Gastroesophageal sphincter (tissue), 4 donors: Measurements from ENCODE around the gene CTXND1. TPM values are rescaled to one million over a fixed set of nuclear protein-coding genes. Genes with fewer than 3 reads are reported as not detected.

ENCODE experiments used
- ATAC-seq: fragments of 150-250 bp; one replicate; pipeline ENCODE4 v1.9.1; 2016; ENCODE audit warnings: mild to moderate bottlenecking, moderate library complexity
- H3K27ac ChIP-seq, 4 donors: fragments of 200-600 bp; sonication (generic) in 3 of 4; 1 replicate in 3 of 4; 2 replicates in 1 of 4; pipeline ENCODE4 v1.5.1; 2016 to 2019
- H3K27me3 ChIP-seq: fragments of 200-600 bp; sonication (generic); one replicate; pipeline ENCODE4 v1.5.1; 2019
- H3K36me3 ChIP-seq, 2 donors: fragments of 200-600 bp; sonication (generic); one replicate each; pipeline ENCODE4 v1.5.1; 2019; ENCODE audit warnings: control low read depth in 1 of 2
- H3K4me1 ChIP-seq, 3 donors: fragments of 200-600 bp; sonication (generic); 1 replicate in 2 of 3; 2 replicates in 1 of 3; pipeline ENCODE4 v1.5.1; 2016 to 2019; ENCODE audit warnings: control low read depth in 2 of 3
- H3K4me3 ChIP-seq, 2 donors: fragments of 200-600 bp; sonication (generic); one replicate each; pipeline ENCODE4 v1.5.1; 2019; ENCODE audit warnings: mild to moderate bottlenecking in 1 of 2, moderate library complexity in 1 of 2
- H3K9me3 ChIP-seq, 3 donors: fragments of 200-600 bp; sonication (generic); one replicate each; pipeline ENCODE4 v1.5.1; 2017 to 2019; ENCODE audit warnings: control low read depth in 2 of 3
- CTCF ChIP-seq, 4 experiments: fragments of 200-600 bp in 2 of 4; fragments of 450-650 bp in 2 of 4; sonication (generic) in 1 of 4; IDR thresholded peaks; one replicate each; pipeline ENCODE4 v1.5.1; 2017 to 2019; ENCODE audit warnings: antibody characterized with exemption in 4 of 4, mild to moderate bottlenecking in 2 of 4, moderate library complexity in 2 of 4
- EP300 ChIP-seq: sonication (generic); formaldehyde crosslinking; IDR thresholded peaks from one replicate; pipeline ENCODE4 v1.6.1; 2017; ENCODE audit warnings: antibody characterized with exemption, mild to moderate bottlenecking
- POLR2A ChIP-seq, 2 donors: fragments of 450-650 bp; IDR thresholded peaks; one replicate each; pipeline ENCODE4 v1.6.1; 2017; ENCODE audit warnings: antibody characterized with exemption in 2 of 2, mild to moderate bottlenecking in 2 of 2, moderate library complexity in 1 of 2
- POLR2AphosphoS5 ChIP-seq: sonication (generic); formaldehyde crosslinking; IDR thresholded peaks from one replicate; pipeline ENCODE4 v1.6.1; 2017; ENCODE audit warnings: antibody characterized with exemption
- WGBS, 2 donors: methylation state at CpG; one replicate each; pipeline ENCODE4 v1.1.5; 2018; ENCODE audit warnings: low coverage in 1 of 2; 5-methylcytosine and 5-hydroxymethylcytosine counted together
- total RNA-seq, 4 donors: library from RNA; depleted of rRNA; stranded (reverse); fragments of >200 nt; gene quantifications; one replicate each; pipeline ENCODE4 v1.1.0, GENCODE V29; 2016

The CTXND1 gene
- total RNA-seq, 4 donors from 2014 or later, result 0.27 to 0.85 (median 0.75) TPM

- peaks cover 89% of the 10 kb centered on the region for H3K27me3 ChIP-seq
- H3K4me1 ChIP-seq, result peaks cover 0 to 16% (median 5%) of the 10 kb centered on the region in 3 donors
- H3K36me3 ChIP-seq, result no peaks in the 10 kb centered on the region
- no peak for TF ChIP-seq POLR2A (IDR thresholded peaks at IDR 0.05)
- peak overlapping the region in 1 of 2 donors; percentile 52 for H3K4me3 ChIP-seq
- WGBS, 2 donors, result 46 to 55% methylated on average over 16 to 20 of the region's 20 CpGs
- no peaks in the 10 kb centered on the region for H3K9me3 ChIP-seq
- no peak for ATAC-seq
- H3K27ac ChIP-seq, result peak overlapping the region in 2 of 4 donors; percentile 61 to 73
These were observed 1.2 kb downstream of the CTXND1 start for GRCh38 chr15:80250614-80251427.

DNA sequence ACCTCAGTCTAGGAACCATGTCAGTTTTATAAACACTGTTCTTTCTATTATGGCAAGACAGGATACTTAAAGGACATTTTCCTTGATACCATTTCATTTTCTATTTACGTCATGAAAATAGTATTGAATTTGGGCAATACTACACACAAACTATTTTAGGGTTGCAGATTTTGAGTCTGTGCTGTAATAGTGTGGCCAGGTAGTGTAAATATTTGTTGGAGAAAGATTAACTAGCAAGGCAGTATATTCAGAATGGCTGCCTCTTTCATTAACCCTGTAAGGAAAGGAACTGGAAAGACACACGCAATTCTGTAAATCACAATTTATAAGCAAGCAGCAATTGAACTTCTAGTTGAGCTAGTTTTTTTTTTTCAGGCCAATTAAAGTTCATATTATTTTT lies 2.0 kb downstream of the CTXND1 start:
- no peak overlapping the region for H3K27ac ChIP-seq
- TF ChIP-seq EP300, result no peak
- no peak for TF ChIP-seq POLR2A (IDR thresholded peaks at IDR 0.05)
- TF ChIP-seq POLR2AphosphoS5, result no peak
- TF ChIP-seq CTCF (IDR thresholded peaks at IDR 0.05), result no peak
- H3K4me1 ChIP-seq, result peaks cover 0 to 16% (median 5%) of the 10 kb centered on the region in 3 donors

GRCh38 chr15:80247320-80247719 lies 4.7 kb downstream of the CTXND1 start:
- no peak for TF ChIP-seq POLR2A (IDR thresholded peaks at IDR 0.05)
- TF ChIP-seq EP300, result no peak
- TF ChIP-seq CTCF (IDR thresholded peaks at IDR 0.05), result no peak
- no peak for TF ChIP-seq POLR2AphosphoS5
- Histone ChIP-seq H3K9me3 (no peaks in the 10 kb centered on the region), H3K4me3 (no peak overlapping the region), H3K27ac (peak overlapping the region in 1 of 4 donors; percentile 35), H3K4me1 (peaks cover 0 to 13% (median 5%) of the 10 kb centered on the region in 3 donors), H3K27me3 (peaks cover 90% of the 10 kb centered on the region), H3K36me3 (no peaks in the 10 kb centered on the region)
- ATAC-seq, result no peak
- WGBS, 2 donors, result 30% methylated on average over 1 of the region's 1 CpG; no CpG with 5 or more reads in 1 of the 2 donors

More for the DNA sequence above, 2.0 kb downstream of the CTXND1 start:
- Histone ChIP-seq H3K36me3 (no peaks in the 10 kb centered on the region), H3K27me3 (peaks cover 91% of the 10 kb centered on the region), H3K9me3 (no peaks in the 10 kb centered on the region), H3K4me3 (no peak overlapping the region)
- no peak for ATAC-seq
- 30 to 51% methylated on average over 2 of the region's 2 CpGs for WGBS, 2 donors

DNA sequence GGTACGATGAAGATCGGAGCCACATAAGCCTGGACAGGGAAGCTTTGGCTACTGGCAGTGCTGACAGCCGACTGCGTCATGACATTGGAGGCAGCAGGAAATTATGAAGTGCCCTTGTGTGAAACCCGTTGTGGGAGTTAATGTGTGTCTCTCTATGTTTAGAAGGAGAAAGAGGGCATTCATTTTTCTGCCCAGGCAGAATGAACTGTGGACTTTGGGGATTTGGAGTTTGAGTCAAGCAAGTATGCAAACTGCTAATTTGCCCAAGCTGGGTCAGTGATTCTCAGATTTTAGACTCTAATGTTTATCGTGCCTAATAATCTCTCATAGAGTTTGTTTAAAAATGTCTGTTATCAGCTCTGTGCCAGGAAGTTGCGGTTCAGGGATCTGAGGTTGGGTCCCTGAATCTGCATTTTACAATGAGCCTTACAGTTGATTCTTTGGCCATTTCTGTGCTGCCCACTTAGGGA lies 5.6 kb downstream of the CTXND1 start:
- 33 to 50% methylated on average over 7 of the region's 7 CpGs for WGBS, 2 donors
- TF ChIP-seq POLR2A (IDR thresholded peaks at IDR 0.05) (no peak), POLR2AphosphoS5 (no peak), CTCF (IDR thresholded peaks at IDR 0.05) (no peak), EP300 (no peak)
- ATAC-seq, result no peak
- H3K27ac ChIP-seq, result peak overlapping the region in 1 of 4 donors; percentile 35
- H3K4me3 ChIP-seq, result no peak overlapping the region
- H3K9me3 ChIP-seq, result no peaks in the 10 kb centered on the region
- H3K27me3 ChIP-seq, result peaks cover 90% of the 10 kb centered on the region
- H3K36me3 ChIP-seq, result no peaks in the 10 kb centered on the region
- H3K4me1 ChIP-seq, result peaks cover 0 to 4% (median 1%) of the 10 kb centered on the region in 3 donors

DNA sequence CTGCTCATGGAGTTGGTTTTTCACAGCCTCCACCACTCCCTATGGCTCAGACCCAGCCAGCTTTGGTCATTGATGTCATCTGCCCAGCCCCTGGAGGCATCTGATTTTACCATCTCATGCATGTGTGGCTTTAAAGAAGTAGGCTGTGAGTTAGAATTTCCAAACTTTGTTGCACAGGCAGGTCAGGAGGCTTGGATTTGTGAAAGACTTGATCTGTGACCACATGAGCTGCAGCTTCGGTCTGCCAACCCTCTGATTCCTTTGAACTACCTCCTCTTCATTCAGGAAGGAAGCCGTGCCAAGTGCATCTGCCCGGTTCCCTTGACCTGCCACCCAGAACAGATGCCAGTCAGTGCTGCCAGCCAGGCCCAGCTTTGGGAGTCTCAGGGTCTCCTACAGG lies 9.2 kb downstream of the CTXND1 start:
- Histone ChIP-seq H3K4me1 (no peaks in the 10 kb centered on the region), H3K27ac (no peak overlapping the region), H3K4me3 (no peak overlapping the region), H3K9me3 (no peaks in the 10 kb centered on the region), H3K27me3 (peaks cover 74% of the 10 kb centered on the region), H3K36me3 (no peaks in the 10 kb centered on the region)
- ATAC-seq, result no peak
- TF ChIP-seq POLR2A (IDR thresholded peaks at IDR 0.05) (no peak), CTCF (IDR thresholded peaks at IDR 0.05) (no peak)
- WGBS, 2 donors, result 80% methylated on average over 1 of the region's 3 CpGs; no CpG with 5 or more reads in 1 of the 2 donors
